Ramos (cell line): Measurements from ENCODE around the gene MANEA.
"Not testable (repeated sequence)": the region's sequence is repeated elsewhere in the genome, so short reads cannot be mapped to it uniquely, and the experiment has no call there.

Experiments used
- in situ Hi-C: fragments of 300-500 bp; cut with MboI; formaldehyde crosslinking; loops from one replicate; pipeline ENCODE4 v1.14.3; 2022; ENCODE audit warnings: low sequenced_read_pairs; ENCODE audit not compliant: unreplicated experiment

Gene MANEA

GRCh38 chr6:95581073-95581472 lies 3.7 kb downstream of the MANEA start:
- in situ Hi-C loops = no loop called here

- in situ Hi-C loops = not testable (repeated sequence)
Measured at GRCh38 chr6:95584226-95584625, 6.9 kb downstream of the MANEA start.

DNA sequence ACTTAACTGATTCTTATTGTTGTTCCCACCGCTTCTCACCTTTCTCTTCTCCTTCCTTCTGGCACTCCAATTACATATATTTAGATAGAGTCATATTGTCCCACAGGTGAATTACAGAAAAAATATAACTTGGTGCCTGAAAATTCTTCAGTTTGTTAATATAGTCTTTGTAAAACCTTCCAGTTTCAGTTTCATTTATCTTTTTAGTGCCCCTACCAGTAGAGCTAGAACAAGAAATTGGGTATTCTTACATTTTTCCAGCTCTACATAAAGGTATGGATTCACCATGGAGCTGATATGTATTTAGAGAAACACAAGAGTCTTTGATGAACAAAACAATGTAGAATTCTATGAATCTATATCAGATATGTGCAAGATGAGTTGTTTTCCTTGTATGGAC lies 10.7 kb downstream of the MANEA start:
- in situ Hi-C loops = no loop called here

- in situ Hi-C loops = no loop called here
Measured at GRCh38 chr6:95589067-95589466, 11.7 kb downstream of the MANEA start.

GRCh38 chr6:95589826-95590570 lies 12.7 kb downstream of the MANEA start:
- in situ Hi-C loops = no loop called here

- in situ Hi-C loops = no loop called here
Measured at GRCh38 chr6:95593025-95593424, 15.7 kb downstream of the MANEA start.

DNA sequence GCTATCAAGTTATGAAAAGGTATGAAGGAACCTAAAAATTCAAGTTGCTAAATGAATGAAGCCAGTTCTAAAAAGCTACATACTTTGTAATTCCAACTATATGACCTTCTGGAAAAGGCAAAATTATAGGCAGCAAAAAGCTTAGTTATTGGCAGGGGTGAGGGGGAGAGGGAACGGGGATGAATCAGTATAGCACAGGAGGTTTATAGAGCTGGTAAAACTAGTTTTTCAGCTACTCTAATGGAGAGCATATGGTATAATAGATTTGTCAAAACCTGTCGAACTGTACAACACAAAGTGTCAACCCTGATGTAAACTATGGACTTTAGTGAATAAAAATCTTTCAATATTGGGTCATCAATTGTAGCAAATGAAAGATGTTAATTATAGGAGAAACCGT lies 18.7 kb downstream of the MANEA start:
- in situ Hi-C loops = no loop called here

DNA sequence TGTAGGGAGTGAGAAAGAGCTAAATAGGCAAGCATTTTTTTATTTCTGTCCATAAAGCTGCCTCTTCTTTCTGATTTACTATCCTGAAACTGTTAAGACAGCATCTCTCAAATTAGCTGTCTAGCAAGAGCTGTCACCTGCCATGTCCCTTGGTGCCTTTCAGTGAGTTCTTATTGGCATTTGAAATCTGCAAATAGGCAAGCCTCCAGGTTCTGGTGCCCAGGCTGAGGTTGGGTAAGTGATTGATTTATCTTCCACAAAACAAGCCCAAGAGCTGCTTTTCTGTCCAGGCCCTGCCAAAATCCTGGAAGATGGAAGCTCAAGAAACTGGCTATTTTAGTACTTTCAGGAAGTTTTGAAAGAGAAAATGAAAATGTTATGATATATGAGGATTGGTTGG lies 22.4 kb downstream of the MANEA start:
- in situ Hi-C loops = no loop called here

DNA sequence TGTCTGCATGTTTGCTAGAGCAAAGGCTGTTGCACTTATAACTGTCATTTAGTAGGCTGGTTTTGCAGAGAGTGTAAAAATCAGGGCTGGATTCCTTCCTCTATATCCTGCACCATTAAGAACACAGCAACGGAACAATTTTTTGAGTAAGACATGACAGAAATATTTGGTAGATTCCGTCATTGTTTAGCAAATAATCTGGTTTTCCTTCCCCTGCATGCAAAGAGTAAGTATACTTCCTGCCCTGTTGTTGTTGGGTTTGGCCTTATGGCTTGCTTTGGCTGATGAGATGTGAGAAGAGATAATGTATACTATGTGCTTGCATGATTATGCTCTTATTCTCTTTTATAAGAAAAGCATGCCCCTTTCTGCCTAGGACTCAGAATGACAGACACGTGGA lies 23.8 kb downstream of the MANEA start:
- in situ Hi-C loops = no loop called here

- in situ Hi-C loops = no loop called here
Measured at GRCh38 chr6:95614094-95614493, 36.8 kb downstream of the MANEA start.

GRCh38 chr6:95629551-95629950 lies 52.2 kb downstream of the MANEA start:
- in situ Hi-C loops = no loop called here

DNA sequence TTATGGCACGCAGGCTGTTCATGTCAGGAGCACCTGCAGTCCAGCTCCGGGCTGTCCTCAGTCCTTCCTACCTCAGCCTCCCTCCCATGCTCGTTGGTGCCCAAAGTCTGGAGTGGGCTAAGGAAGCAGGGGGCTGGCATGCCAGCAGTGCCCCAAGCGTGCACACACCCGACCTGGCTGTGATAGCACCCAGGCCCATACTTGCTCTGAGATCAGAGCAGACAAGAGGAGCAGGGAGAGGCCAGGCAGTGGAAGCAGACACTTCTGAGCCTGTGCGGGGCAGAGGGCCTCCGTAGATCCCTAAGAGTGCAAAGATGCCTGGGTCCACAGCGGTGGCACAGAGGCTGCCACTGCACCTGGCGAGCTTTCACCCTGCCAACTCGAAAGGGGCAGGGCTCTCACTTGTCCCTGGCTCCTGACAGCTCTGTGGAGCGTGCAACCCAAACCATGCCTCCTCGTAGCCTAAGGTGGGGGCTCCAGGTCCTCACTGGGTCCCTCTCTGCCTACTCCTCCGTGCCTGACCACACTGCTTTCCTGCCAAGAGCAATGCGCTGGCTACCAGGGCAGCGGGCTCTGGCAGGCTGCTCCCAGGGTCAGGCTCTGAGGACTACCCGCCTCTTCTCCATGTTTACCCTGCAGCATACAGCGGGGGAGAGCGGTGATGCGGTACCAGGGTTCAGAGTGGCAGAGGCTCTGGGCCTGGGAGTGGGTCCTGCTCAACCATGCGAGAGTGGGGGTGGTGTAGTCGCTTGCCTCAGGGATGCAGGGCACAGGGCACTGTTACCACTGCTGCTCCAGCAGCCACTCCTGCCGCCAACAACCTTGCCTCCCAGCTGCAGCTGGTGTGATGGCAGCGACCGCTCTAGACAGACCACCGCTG lies 59.5 kb downstream of the MANEA start:
- in situ Hi-C loops = no loop called here

GRCh38 chr6:95648636-95649035 lies 71.3 kb downstream of the MANEA start:
- in situ Hi-C loops = no loop called here

DNA sequence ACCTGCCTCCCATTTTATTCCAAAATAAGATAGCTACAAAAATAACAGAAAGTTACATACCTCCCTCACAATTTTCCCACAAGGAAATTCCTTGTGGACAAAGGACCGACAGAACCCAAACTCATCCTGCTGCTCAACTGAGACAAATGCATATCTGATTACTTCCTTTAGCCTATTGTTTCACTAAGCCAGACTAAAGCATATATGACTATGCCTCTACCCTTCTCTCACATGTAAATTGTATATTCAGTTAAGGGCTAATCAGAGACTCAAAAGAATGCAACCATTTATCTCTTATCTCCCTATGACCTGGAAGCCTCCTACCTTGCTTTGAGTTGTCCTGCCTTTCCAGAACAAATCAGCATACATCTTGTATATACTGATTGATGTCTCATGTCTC lies 72.1 kb downstream of the MANEA start:
- in situ Hi-C loops = no loop called here

DNA sequence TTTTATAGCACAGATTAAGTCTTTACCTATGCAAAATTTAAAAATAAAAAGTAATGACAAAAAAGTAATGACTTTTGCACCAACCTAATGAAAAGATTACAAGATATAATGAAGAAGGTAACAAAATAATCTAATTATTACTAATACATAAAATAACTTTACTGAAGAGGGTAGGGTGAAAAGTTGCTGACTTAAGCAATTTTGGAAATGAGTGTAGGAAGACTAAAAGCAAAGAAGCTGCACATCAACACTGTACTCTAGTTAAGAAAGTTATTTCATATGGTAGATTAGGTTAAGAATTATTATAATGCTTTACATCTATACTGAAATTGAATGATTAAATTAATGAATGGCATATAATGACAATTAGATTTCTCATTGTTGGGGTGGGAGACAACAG lies 76.8 kb downstream of the MANEA start:
- in situ Hi-C loops = no loop called here

DNA sequence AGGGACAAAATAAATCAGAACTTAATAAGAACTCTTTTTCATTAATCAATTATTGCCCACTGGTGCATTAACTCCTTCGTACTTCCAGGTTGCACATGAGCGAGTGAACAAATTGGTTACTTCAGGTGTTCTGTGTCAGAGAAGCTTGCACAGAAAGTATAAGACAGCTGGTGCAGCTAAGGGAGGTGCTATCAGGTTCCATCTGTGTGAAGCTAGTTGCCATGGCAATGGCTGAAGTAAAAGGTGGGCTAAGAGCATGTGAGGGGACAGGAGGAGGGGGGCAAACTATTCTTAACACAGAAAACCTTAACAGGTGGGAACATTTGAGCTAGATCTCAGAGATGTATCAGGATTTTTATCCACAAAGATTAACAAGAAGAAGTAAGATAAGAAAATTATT lies 81.6 kb downstream of the MANEA start:
- in situ Hi-C loops = no loop called here
